Uterus (tissue), 2 donors: Measurements from ENCODE around the gene C19orf25.

Source experiments
- POLR2A ChIP-seq, 2 donors: fragments of 450-650 bp; IDR thresholded peaks; one replicate each; pipeline ENCODE4 v1.6.1; 2016; ENCODE audit warnings: antibody characterized with exemption in 2 of 2, mild to moderate bottlenecking in 1 of 2, moderate library complexity in 1 of 2
- TF ChIP-seq, protein P1 (sequence below), 4 experiments: fragments of 200-600 bp in 2 of 4; fragments of 450-650 bp in 2 of 4; sonication (generic) in 2 of 4; IDR thresholded peaks; one replicate each; pipeline ENCODE4 v1.5.1; 2016 to 2019; ENCODE audit warnings: antibody characterized with exemption in 4 of 4, mild to moderate bottlenecking in 2 of 4, moderate library complexity in 1 of 4

DNA sequence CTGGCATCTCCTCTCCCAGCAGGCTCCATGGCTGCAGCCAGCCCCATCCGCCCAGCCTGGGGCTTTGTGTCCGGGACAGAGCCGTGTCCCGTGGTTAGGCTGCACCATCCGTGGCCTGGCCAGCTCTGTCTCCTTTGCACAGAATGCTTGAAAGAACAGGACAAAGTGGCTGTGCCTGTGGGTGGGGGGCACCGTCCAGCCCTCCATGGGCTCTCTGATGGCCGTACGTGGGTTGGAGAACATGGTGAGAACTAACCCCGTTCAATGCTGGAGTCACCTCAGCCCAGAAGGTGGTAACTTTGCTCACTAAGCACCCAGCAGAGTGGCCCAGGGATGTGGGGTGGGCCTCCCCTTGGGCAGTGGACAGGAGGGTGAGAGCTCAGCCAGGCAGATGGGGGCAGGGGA lies 38.0 kb downstream of the C19orf25 start:
- TF ChIP-seq, protein P1, sequence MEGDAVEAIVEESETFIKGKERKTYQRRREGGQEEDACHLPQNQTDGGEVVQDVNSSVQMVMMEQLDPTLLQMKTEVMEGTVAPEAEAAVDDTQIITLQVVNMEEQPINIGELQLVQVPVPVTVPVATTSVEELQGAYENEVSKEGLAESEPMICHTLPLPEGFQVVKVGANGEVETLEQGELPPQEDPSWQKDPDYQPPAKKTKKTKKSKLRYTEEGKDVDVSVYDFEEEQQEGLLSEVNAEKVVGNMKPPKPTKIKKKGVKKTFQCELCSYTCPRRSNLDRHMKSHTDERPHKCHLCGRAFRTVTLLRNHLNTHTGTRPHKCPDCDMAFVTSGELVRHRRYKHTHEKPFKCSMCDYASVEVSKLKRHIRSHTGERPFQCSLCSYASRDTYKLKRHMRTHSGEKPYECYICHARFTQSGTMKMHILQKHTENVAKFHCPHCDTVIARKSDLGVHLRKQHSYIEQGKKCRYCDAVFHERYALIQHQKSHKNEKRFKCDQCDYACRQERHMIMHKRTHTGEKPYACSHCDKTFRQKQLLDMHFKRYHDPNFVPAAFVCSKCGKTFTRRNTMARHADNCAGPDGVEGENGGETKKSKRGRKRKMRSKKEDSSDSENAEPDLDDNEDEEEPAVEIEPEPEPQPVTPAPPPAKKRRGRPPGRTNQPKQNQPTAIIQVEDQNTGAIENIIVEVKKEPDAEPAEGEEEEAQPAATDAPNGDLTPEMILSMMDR (IDR thresholded peaks at IDR 0.05): no peak
- TF ChIP-seq POLR2A (IDR thresholded peaks at IDR 0.05): no peak
